Prostate gland (tissue), 2 donors: Measurements from ENCODE around the gene IGLL5.

Experiments used
- CTCF ChIP-seq, 4 experiments: fragments of 200-600 bp in 2 of 4; fragments of 450-650 bp in 2 of 4; sonication (generic) in 2 of 4; IDR thresholded peaks; 1 replicate in 3 of 4; 2 replicates in 1 of 4; pipeline ENCODE4 v1.5.1; 2016 to 2019; ENCODE audit warnings: antibody characterized with exemption in 4 of 4, mild to moderate bottlenecking in 2 of 4, moderate library complexity in 2 of 4
- POLR2AphosphoS5 ChIP-seq: sonication (generic); formaldehyde crosslinking; IDR thresholded peaks from one replicate; pipeline ENCODE4 v1.6.1; 2017; ENCODE audit warnings: antibody characterized with exemption

GRCh38 chr22:22901578-22902218 is 14.1 kb downstream of the IGLL5 start:
- TF ChIP-seq CTCF (IDR thresholded peaks at IDR 0.05): no peak
- TF ChIP-seq POLR2AphosphoS5: no peak
